HepG2 (cell line): ENCODE measurements around the gene PCNX4. TPM values are rescaled to one million over a fixed set of nuclear protein-coding genes. Genes with fewer than 3 reads are reported as not detected.

ENCODE experiments used
- ATAC-seq: fragments of 200-7000 bp; cut with Tn5 transposase; 3 replicates; pipeline ENCODE4 v1.9.1; 2020; ENCODE audit warnings: mild to moderate bottlenecking, moderate library complexity
- BruUV-seq: library from RNA; stranded (reverse); fragments of 400-500 nt; replicated peaks from 2 replicates; lab custom pipeline; 2021; lab: Mats Ljungman, UMichigan
- CTCF ChIA-PET: fragments of 300-600 bp; formaldehyde crosslinking; extraction: SDS; loops from one replicate; lab custom pipeline; 2021; ENCODE audit warnings: low total read pairs, inconsistent platforms, low intra/inter-chr PET ratio; lab: Yijun Ruan, JAX
- POLR2A ChIA-PET: fragments of 350-600 bp; sonication (Branson Sonifier 250); formaldehyde crosslinking; loops from one replicate; lab custom pipeline; 2020; ENCODE audit warnings: antibody characterized with exemption, inconsistent platforms; lab: Yijun Ruan, JAX
- DNase-seq: peaks from one replicate; pipeline ENCODE4 v3.0.0-alpha.2; 2015; ENCODE audit warnings: low spot score
- FAIRE-seq: peaks from 3 replicates; lab custom pipeline; 2011; peaks lifted over from hg19 to GRCh38; lab: Jason Lieb, UNC
- H2AFZ ChIP-seq: one replicate; pipeline ENCODE4 v1.6.1; 2011; ENCODE audit warnings: low read length, inconsistent platforms
- H3K27ac ChIP-seq: fragments of 300-600 bp; 3 replicates; pipeline ENCODE4 v1.8.0; 2011; ENCODE audit warnings: mixed run types, mild to moderate bottlenecking, mixed read lengths, low read length, inconsistent platforms; ENCODE audit not compliant: insufficient read depth; ENCODE audit errors: extremely low read length
- H3K27me3 ChIP-seq, 2 experiments: fragments of 200-600 bp in 1 of 2; 2 replicates in 1 of 2; 3 replicates in 1 of 2; pipeline versions ENCODE4 v1.6.0 to v1.8.0; 2011; ENCODE audit warnings: low read length in 2 of 2, mild to moderate bottlenecking in 2 of 2, moderate library complexity in 2 of 2, inconsistent platforms in 1 of 2; ENCODE audit not compliant: insufficient read depth in 2 of 2, control insufficient read depth in 1 of 2
- H3K36me3 ChIP-seq, 2 experiments: fragments of 200-600 bp in 1 of 2; replicated peaks in 1 of 2; 2 replicates in 1 of 2; 3 replicates in 1 of 2; pipeline versions ENCODE4 v1.5.1 to v1.8.0; 2011; ENCODE audit warnings: low read length in 2 of 2, inconsistent platforms in 1 of 2; ENCODE audit not compliant: insufficient read depth in 2 of 2, control insufficient read depth in 1 of 2
- H3K4me1 ChIP-seq: 2 replicates; pipeline ENCODE4 v1.5.1; 2012; ENCODE audit warnings: low read length, inconsistent platforms; ENCODE audit not compliant: insufficient read depth
- H3K4me2 ChIP-seq: 2 replicates; pipeline ENCODE4 v1.6.0; 2011; ENCODE audit warnings: low read depth, low read length, inconsistent platforms
- H3K4me3 ChIP-seq, 3 experiments: fragments of 200-600 bp in 1 of 3; sonication (generic), shearing (Covaris generic) in 1 of 3; replicated peaks in 1 of 3; 2 replicates each; pipeline ENCODE4 v1.5.1; 2011 to 2016; ENCODE audit warnings: low read length in 3 of 3, inconsistent platforms in 2 of 3, low read depth in 2 of 3, mild to moderate bottlenecking in 2 of 3, control low read depth in 1 of 3, mixed read lengths in 1 of 3; ENCODE audit not compliant: insufficient read depth in 1 of 3
- H3K79me2 ChIP-seq: one replicate; pipeline ENCODE4 v1.6.1; 2011; ENCODE audit warnings: low read length, inconsistent platforms; ENCODE audit not compliant: insufficient read depth
- H3K9ac ChIP-seq: 2 replicates; pipeline ENCODE4 v1.6.0; 2011; ENCODE audit warnings: mild to moderate bottlenecking, low read depth, low read length, inconsistent platforms; ENCODE audit not compliant: insufficient read depth
- H3K9me3 ChIP-seq: 2 replicates; pipeline ENCODE4 v1.5.1; 2012; ENCODE audit warnings: mild to moderate bottlenecking, low read length
- H4K20me1 ChIP-seq: 2 replicates; pipeline ENCODE4 v1.6.0; 2011; ENCODE audit warnings: inconsistent platforms, mild to moderate bottlenecking, low read length, moderate library complexity; ENCODE audit not compliant: insufficient read depth
- ATF7 ChIP-seq, 2 experiments: fragments of 450-650 bp in 1 of 2; sonication (generic) in 1 of 2; formaldehyde crosslinking in 1 of 2; IDR thresholded peaks; 2 replicates each; pipeline versions ENCODE4 v1.4.0 to v1.6.1; 2016 to 2020; ENCODE audit warnings: antibody characterized with exemption in 1 of 2, mild to moderate bottlenecking in 1 of 2, missing genetic modification reagents in 1 of 2
- POLR2AphosphoS2 ChIP-seq: IDR thresholded peaks from 2 replicates; pipeline ENCODE4 v1.6.1; 2011; ENCODE audit warnings: low read depth, low read length, improper control_type of control experiment
- ZBTB43 ChIP-seq: sonication (generic); formaldehyde crosslinking; conservative IDR thresholded peaks from 2 replicates; pipeline ENCODE4 v1.4.0; 2020; ENCODE audit warnings: missing genetic modification reagents
- ZNF543 ChIP-seq: sonication (generic); formaldehyde crosslinking; IDR thresholded peaks from 2 replicates; pipeline ENCODE4 v1.4.0; 2020; ENCODE audit warnings: mild to moderate bottlenecking, missing genetic modification reagents
- WGBS: methylation state at CpG from one replicate; pipeline ENCODE4 v1.1.6; 2017; ENCODE audit warnings: low lambda C conversion rate; 5-methylcytosine and 5-hydroxymethylcytosine counted together
- in situ Hi-C: cut with HindIII; loops from 2 replicates; pipeline ENCODE4 v1.10.0; 2017; ENCODE audit warnings: low pct_unique_long_range_greater_than_20kb; ENCODE audit not compliant: extremely low pct_ligation_motif_present
- intact Hi-C: fragments of 100-400 bp; cut with micrococcal nuclease; formaldehyde crosslinking; loops from one replicate; pipeline ENCODE4 v1.10.0; 2022; ENCODE audit not compliant: unreplicated experiment
- polyA plus RNA-seq, 8 experiments: library from polyadenylated mRNA; depleted of rRNA in 3 of 8; stranded (reverse) in 7 of 8; unstranded in 1 of 8; fragments of >200 nt; fragmentation: Illumina TruSeq in 4 of 8; extraction: Trizol in 4 of 8; gene quantifications; 2 replicates each; pipeline versions ENCODE4 v1.2.1 to v1.2.3, GENCODE V29; 2011 to 2016; ENCODE audit warnings: low read depth in 4 of 8, missing spikeins in 1 of 8, mixed read lengths in 1 of 8; ENCODE audit not compliant: insufficient read depth in 1 of 8
- total RNA-seq, 5 experiments: library from RNA; depleted of rRNA; stranded (reverse); fragments of >200 nt; fragmentation: Illumina TruSeq; extraction: Trizol; gene quantifications; 2 replicates each; pipeline ENCODE4 v1.2.3, GENCODE V29; 2016; ENCODE audit warnings: low read depth in 1 of 5
- TF ChIP-seq, protein P1 (sequence below): sonication (generic); formaldehyde crosslinking; IDR thresholded peaks from 2 replicates; pipeline ENCODE4 v1.4.0; 2020; ENCODE audit warnings: missing genetic modification reagents
- TF ChIP-seq, protein P2 (sequence below): sonication (generic); formaldehyde crosslinking; IDR thresholded peaks from 2 replicates; pipeline ENCODE4 v1.9.0; 2021; ENCODE audit warnings: mild to moderate bottlenecking, missing genetic modification reagents

PCNX4 gene
- total and polyA plus RNA-seq, 2 of the 13 experiments (the other 11 are each of a cell fraction or from before 2014, with no cell fraction given) = 28.6 to 43.0 TPM

DNA sequence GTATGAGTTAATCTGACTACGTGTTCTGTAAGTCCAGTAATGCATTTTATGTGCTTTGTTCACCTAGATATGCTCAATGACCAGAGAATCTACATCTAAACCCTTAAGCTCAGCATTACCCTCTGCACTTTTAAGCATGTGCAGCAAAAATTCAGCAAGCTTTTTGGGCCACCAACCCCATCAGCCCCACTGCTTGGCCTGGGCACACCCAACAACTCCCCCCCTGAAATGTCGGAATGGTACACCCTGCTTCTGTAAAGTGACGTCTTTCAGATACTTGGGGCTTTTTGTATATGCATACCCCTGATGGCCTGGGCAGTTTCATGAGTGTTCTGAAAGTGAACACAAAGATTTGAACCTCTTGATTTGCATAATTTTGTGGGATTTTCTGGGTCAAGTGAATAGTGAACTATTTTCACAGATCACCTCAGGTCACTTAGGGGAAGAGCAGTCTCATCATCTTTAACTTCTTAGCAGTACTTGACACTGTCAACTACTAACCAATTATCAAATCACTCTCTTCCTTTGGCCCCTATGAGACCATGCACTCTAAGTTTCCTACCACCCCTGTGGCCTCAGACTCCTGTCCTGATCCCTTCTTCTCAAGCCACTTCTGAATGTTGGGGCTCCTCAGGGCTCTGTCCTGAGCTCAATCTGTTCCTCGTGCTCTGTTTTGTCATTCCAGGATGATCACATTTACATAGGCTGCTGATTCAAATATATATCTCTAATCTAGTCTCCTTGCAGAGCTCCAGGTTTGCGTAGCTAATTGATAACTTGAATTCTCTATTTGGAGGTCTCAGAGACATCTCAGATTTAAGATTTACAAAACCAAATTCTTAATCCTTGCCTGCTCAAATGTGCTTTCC, 121.0 kb downstream of the PCNX4 start:
- Histone ChIP-seq H4K20me1 (no peaks in the 10 kb centered on the region), H3K9me3 (no peaks in the 10 kb centered on the region), H3K79me2 (no peaks in the 10 kb centered on the region), H3K9ac (no peak overlapping the region), H3K4me1 (no peaks in the 10 kb centered on the region), H3K4me3 (no peak overlapping the region), H3K36me3 (no peaks in the 10 kb centered on the region), H3K4me2 (no peak overlapping the region), H3K27ac (no peak overlapping the region), H2AFZ (no peak overlapping the region), H3K27me3 (no peaks in the 10 kb centered on the region; a peak in 2 of 5 replicates)
- intact Hi-C loops (no loop called here), in situ Hi-C loops (no loop called here)
- TF ChIP-seq, protein P1, sequence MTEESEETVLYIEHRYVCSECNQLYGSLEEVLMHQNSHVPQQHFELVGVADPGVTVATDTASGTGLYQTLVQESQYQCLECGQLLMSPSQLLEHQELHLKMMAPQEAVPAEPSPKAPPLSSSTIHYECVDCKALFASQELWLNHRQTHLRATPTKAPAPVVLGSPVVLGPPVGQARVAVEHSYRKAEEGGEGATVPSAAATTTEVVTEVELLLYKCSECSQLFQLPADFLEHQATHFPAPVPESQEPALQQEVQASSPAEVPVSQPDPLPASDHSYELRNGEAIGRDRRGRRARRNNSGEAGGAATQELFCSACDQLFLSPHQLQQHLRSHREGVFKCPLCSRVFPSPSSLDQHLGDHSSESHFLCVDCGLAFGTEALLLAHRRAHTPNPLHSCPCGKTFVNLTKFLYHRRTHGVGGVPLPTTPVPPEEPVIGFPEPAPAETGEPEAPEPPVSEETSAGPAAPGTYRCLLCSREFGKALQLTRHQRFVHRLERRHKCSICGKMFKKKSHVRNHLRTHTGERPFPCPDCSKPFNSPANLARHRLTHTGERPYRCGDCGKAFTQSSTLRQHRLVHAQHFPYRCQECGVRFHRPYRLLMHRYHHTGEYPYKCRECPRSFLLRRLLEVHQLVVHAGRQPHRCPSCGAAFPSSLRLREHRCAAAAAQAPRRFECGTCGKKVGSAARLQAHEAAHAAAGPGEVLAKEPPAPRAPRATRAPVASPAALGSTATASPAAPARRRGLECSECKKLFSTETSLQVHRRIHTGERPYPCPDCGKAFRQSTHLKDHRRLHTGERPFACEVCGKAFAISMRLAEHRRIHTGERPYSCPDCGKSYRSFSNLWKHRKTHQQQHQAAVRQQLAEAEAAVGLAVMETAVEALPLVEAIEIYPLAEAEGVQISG (CRISPR knock-in tag) = no peak
- TF ChIP-seq POLR2AphosphoS2 (no peak), ATF7 (IDR thresholded peaks at IDR 0.05) (no peak), ATF7 (CRISPR knock-in tag; IDR thresholded peaks at IDR 0.05) (no peak), ZBTB43 (CRISPR knock-in tag) (no peak), ZNF543 (no peak)
- TF ChIP-seq, protein P2, sequence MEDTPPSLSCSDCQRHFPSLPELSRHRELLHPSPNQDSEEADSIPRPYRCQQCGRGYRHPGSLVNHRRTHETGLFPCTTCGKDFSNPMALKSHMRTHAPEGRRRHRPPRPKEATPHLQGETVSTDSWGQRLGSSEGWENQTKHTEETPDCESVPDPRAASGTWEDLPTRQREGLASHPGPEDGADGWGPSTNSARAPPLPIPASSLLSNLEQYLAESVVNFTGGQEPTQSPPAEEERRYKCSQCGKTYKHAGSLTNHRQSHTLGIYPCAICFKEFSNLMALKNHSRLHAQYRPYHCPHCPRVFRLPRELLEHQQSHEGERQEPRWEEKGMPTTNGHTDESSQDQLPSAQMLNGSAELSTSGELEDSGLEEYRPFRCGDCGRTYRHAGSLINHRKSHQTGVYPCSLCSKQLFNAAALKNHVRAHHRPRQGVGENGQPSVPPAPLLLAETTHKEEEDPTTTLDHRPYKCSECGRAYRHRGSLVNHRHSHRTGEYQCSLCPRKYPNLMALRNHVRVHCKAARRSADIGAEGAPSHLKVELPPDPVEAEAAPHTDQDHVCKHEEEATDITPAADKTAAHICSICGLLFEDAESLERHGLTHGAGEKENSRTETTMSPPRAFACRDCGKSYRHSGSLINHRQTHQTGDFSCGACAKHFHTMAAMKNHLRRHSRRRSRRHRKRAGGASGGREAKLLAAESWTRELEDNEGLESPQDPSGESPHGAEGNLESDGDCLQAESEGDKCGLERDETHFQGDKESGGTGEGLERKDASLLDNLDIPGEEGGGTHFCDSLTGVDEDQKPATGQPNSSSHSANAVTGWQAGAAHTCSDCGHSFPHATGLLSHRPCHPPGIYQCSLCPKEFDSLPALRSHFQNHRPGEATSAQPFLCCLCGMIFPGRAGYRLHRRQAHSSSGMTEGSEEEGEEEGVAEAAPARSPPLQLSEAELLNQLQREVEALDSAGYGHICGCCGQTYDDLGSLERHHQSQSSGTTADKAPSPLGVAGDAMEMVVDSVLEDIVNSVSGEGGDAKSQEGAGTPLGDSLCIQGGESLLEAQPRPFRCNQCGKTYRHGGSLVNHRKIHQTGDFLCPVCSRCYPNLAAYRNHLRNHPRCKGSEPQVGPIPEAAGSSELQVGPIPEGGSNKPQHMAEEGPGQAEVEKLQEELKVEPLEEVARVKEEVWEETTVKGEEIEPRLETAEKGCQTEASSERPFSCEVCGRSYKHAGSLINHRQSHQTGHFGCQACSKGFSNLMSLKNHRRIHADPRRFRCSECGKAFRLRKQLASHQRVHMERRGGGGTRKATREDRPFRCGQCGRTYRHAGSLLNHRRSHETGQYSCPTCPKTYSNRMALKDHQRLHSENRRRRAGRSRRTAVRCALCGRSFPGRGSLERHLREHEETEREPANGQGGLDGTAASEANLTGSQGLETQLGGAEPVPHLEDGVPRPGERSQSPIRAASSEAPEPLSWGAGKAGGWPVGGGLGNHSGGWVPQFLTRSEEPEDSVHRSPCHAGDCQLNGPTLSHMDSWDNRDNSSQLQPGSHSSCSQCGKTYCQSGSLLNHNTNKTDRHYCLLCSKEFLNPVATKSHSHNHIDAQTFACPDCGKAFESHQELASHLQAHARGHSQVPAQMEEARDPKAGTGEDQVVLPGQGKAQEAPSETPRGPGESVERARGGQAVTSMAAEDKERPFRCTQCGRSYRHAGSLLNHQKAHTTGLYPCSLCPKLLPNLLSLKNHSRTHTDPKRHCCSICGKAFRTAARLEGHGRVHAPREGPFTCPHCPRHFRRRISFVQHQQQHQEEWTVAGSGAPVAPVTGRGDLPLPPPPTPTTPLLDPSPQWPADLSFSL (CRISPR knock-in tag) = no peak
- POLR2A ChIA-PET = interaction anchor here (0.8 kb wide), 1 partner anchor 36 kb away, joined by 3 read pairs; the partner anchor contains the start of gene PPM1A
- WGBS = 56% methylated on average over 5 of the region's 5 CpGs
- ATAC-seq (no peak), DNase-seq (no peak), FAIRE-seq (no peak)
- CTCF ChIA-PET = no interaction called here
- BruUV-seq = no TSS peak
